Transverse colon (tissue), 4 donors: ENCODE measurements around the gene KRT222. TPM values are rescaled to one million over a fixed set of nuclear protein-coding genes. Genes with fewer than 3 reads are reported as not detected.

Source experiments
- DNase-seq: peaks from one replicate; pipeline ENCODE4 v3.0.0-alpha.2; 2019
- H3K27ac ChIP-seq, 4 donors: fragments of 200-600 bp; sonication (generic); 2 replicates each; pipeline ENCODE4 v1.5.1; 2016 to 2018; ENCODE audit warnings: inconsistent platforms in 4 of 4
- H3K27me3 ChIP-seq: fragments of 200-600 bp; sonication (generic); 2 replicates; pipeline ENCODE4 v1.5.1; 2017; ENCODE audit warnings: inconsistent platforms
- H3K36me3 ChIP-seq, 4 donors: fragments of 200-600 bp; sonication (generic); 2 replicates each; pipeline ENCODE4 v1.5.1; 2017 to 2019; ENCODE audit warnings: inconsistent platforms in 4 of 4
- H3K4me1 ChIP-seq, 4 donors: fragments of 200-600 bp; sonication (generic); 2 replicates each; pipeline ENCODE4 v1.5.1; 2017 to 2020; ENCODE audit warnings: inconsistent platforms in 4 of 4
- H3K4me3 ChIP-seq, 4 donors: fragments of 200-600 bp; sonication (generic); 1 replicate in 1 of 4; 2 replicates in 3 of 4; pipeline versions ENCODE4 v1.5.1 to v1.6.1; 2017 to 2019; ENCODE audit warnings: inconsistent platforms in 4 of 4
- H3K9me3 ChIP-seq, 2 donors: fragments of 200-600 bp; sonication (generic); 2 replicates each; pipeline ENCODE4 v1.5.1; 2017 to 2019; ENCODE audit warnings: inconsistent platforms in 2 of 2
- EP300 ChIP-seq: sonication (generic); formaldehyde crosslinking; IDR thresholded peaks from one replicate; pipeline ENCODE4 v1.6.1; 2017; ENCODE audit warnings: antibody characterized with exemption, low read depth
- POLR2A ChIP-seq: fragments of 450-650 bp; IDR thresholded peaks from one replicate; pipeline ENCODE4 v1.6.1; 2016; ENCODE audit warnings: antibody characterized with exemption, mild to moderate bottlenecking, moderate library complexity
- POLR2AphosphoS5 ChIP-seq, 3 donors: sonication (generic); formaldehyde crosslinking; IDR thresholded peaks; one replicate each; pipeline ENCODE4 v1.6.1; 2016; ENCODE audit warnings: antibody characterized with exemption in 3 of 3
- WGBS, 2 donors: methylation state at CpG; one replicate each; pipeline ENCODE4 v1.1.5; 2018; ENCODE audit warnings: low coverage in 1 of 2; 5-methylcytosine and 5-hydroxymethylcytosine counted together
- in situ Hi-C, 4 donors: fragments of 200-750 bp; cut with MboI; loops; one replicate each; pipeline versions ENCODE4 v1.15.0 to v1.15.1; 2017; ENCODE audit warnings: low sequenced_read_pairs in 3 of 4, low pct_ligation_motif_present in 1 of 4, low pct_unique_long_range_greater_than_20kb in 1 of 4
- intact Hi-C: fragments of 100-400 bp; cut with DNase I; formaldehyde crosslinking; loops from one replicate; pipeline ENCODE4 v1.15.1; 2023; ENCODE audit warnings: low total_unique reads
- total RNA-seq, 4 donors: library from RNA; depleted of rRNA; stranded (reverse); fragments of >200 nt; gene quantifications; one replicate each; pipeline ENCODE4 v1.1.0, GENCODE V29; 2016
- TF ChIP-seq, protein P1 (sequence below), 5 experiments: fragments of 200-600 bp in 3 of 5; fragments of 450-650 bp in 2 of 5; sonication (generic) in 3 of 5; IDR thresholded peaks; 1 replicate in 2 of 5; 2 replicates in 3 of 5; pipeline ENCODE4 v1.5.1; 2016 to 2017; ENCODE audit warnings: antibody characterized with exemption in 5 of 5, inconsistent platforms in 3 of 5, mild to moderate bottlenecking in 2 of 5, moderate library complexity in 1 of 5

KRT222 gene
- total RNA-seq, 4 donors from 2014 or later, result 0.27 to 0.48 TPM; not detected in 2

DNA sequence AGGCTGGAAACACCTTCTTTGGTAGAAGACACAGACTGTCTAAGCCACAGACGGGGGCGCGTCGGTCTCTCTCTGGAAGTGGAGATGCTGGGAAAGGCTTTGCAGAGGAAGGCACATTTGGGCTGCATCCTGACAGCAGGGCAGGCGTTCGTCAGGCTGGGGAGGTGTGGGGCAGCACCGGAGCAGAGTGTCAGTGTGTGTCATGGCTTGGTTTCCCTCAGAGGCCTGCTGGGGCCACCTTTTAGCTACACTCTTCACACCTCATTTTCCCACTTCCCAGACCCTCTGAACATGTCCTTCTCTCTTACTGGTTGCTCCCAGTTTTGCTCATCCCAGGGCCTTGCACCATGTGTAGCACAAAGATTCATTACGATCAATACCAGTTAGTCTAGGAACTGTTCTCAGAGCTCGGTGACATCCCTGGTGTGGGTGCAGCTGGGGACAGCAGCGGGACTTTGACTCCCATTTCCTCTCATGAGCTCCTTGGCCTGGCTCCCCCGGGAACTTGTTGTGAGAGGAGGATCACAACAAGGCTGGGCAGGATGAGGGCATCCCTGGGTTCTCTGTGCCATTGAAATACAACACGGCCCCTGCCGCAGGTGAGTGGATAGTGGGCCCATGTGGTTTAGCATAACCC lies 50.4 kb downstream of the KRT222 start:
- H3K4me1 ChIP-seq, result peaks cover 0 to 19% (median 10%) of the 10 kb centered on the region in 4 donors
- TF ChIP-seq POLR2AphosphoS5 (IDR thresholded peaks at IDR 0.05), result no peak
- no peak for TF ChIP-seq POLR2A
- TF ChIP-seq, protein P1, sequence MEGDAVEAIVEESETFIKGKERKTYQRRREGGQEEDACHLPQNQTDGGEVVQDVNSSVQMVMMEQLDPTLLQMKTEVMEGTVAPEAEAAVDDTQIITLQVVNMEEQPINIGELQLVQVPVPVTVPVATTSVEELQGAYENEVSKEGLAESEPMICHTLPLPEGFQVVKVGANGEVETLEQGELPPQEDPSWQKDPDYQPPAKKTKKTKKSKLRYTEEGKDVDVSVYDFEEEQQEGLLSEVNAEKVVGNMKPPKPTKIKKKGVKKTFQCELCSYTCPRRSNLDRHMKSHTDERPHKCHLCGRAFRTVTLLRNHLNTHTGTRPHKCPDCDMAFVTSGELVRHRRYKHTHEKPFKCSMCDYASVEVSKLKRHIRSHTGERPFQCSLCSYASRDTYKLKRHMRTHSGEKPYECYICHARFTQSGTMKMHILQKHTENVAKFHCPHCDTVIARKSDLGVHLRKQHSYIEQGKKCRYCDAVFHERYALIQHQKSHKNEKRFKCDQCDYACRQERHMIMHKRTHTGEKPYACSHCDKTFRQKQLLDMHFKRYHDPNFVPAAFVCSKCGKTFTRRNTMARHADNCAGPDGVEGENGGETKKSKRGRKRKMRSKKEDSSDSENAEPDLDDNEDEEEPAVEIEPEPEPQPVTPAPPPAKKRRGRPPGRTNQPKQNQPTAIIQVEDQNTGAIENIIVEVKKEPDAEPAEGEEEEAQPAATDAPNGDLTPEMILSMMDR (IDR thresholded peaks at IDR 0.05), result no peak
- TF ChIP-seq EP300, result no peak
- H3K27ac ChIP-seq, result no peak overlapping the region
- no peaks in the 10 kb centered on the region for H3K27me3 ChIP-seq
- in situ Hi-C loops, result loop anchor here (10.0 to 25.0 kb wide), 4 partner anchors 110 to 1048 kb away; partner anchors contain the start of genes KRT28 (in 3 of the 4) and KRT27 (in 2 of the 4)
- intact Hi-C loops, result no loop called here
- no peaks in the 10 kb centered on the region for H3K36me3 ChIP-seq
- DNase-seq, result no peak
- WGBS, 2 donors, result 80 to 100% methylated on average over 4 to 13 of the region's 13 CpGs
- H3K4me3 ChIP-seq, result no peak overlapping the region
- no peaks in the 10 kb centered on the region for H3K9me3 ChIP-seq

DNA sequence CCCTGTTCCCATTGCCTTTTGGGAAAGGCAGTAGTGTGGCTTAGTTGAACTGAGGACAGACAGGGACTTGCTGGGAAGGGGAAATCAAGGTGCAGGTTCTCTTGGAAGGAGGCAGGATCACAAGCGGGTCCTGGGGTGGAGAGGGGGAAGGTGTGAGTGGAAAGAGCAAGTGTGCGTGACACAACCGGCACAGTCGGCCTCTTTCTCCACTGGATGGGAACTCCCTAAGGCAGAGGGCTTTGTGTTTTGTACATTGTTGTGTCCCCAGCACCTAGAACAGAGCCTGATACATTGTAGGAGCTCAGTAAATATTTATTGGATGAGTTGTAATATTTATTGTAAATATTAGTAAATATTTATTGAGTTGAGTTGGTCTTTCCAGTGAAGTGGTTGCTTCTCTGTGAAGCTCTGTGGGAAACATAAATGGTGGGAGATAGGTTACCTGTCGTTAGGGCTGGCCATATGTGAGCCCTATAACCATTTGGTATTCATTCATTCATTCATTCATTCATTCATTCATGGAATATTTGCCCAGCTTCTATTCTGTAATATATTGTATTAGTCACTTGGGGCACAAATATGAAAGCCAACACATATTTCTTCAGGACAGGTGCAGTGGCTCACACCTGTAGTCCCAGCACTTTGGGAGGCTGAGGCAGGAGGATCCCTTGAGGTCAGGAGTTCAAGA lies 51.4 kb downstream of the KRT222 start:
- intact Hi-C loops (no loop called here), in situ Hi-C loops (loop anchor here (10.0 to 25.0 kb wide), 4 partner anchors 111 to 1049 kb away; partner anchors contain the start of genes KRT28 (in 3 of the 4) and KRT27 (in 2 of the 4))
- 89 to 100% methylated on average over 3 to 5 of the region's 5 CpGs for WGBS, 2 donors
- TF ChIP-seq POLR2AphosphoS5 (IDR thresholded peaks at IDR 0.05), result no peak
- TF ChIP-seq EP300, result no peak
- TF ChIP-seq, protein P1 (IDR thresholded peaks at IDR 0.05), result no peak
- TF ChIP-seq POLR2A, result no peak
- peaks cover 0 to 16% (median 4%) of the 10 kb centered on the region in 4 donors for H3K4me1 ChIP-seq
- no peak overlapping the region for H3K27ac ChIP-seq
- no peak overlapping the region for H3K4me3 ChIP-seq
- DNase-seq, result no peak
- no peaks in the 10 kb centered on the region for H3K27me3 ChIP-seq
- no peaks in the 10 kb centered on the region for H3K36me3 ChIP-seq
- no peaks in the 10 kb centered on the region for H3K9me3 ChIP-seq

DNA sequence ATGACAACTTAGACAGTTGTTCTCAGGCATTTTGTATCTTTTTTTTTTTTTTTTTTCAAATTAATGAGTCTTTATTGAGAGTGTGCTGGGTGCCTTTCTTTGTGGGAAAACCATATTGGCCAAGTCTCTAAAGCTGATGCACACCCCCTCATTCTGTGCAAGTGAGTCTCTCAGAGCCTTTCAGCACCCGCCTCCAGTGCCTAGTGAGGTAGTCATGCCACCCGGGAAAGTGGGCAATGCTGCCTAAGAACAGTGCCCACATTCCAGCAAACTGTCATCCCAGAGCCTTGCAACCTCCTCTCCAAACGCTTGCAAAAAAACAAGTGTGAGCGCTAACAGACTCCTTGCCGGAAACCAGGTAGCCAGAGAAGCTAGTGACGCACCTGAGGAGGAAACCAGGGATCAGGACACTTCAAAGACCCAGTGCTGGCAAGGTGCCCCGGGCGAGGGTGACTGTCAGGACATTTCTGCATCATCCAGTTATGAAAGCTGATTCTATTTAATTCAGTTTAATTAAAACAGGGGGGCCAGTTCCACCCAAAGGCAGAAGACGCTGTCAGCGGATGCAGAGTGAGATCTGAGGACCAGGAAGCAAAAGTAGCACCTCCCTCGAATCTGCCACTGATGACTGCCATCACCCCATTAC lies 52.3 kb downstream of the KRT222 start:
- H3K9me3 ChIP-seq, result no peaks in the 10 kb centered on the region
- H3K4me1 ChIP-seq, result peaks cover 0 to 14% (median 4%) of the 10 kb centered on the region in 4 donors
- H3K36me3 ChIP-seq, result no peaks in the 10 kb centered on the region
- WGBS, 2 donors, result 59 to 62% methylated on average over 6 to 11 of the region's 11 CpGs
- intact Hi-C loops, result no loop called here
- TF ChIP-seq EP300, result no peak
- TF ChIP-seq POLR2AphosphoS5 (IDR thresholded peaks at IDR 0.05), result no peak
- TF ChIP-seq, protein P1 (IDR thresholded peaks at IDR 0.05), result no peak
- no peak for TF ChIP-seq POLR2A
- no peak overlapping the region for H3K27ac ChIP-seq
- DNase-seq, result no peak
- in situ Hi-C loops, result loop anchor here (10.0 to 25.0 kb wide), 4 partner anchors 112 to 1050 kb away; partner anchors contain the start of genes KRT28 (in 3 of the 4) and KRT27 (in 2 of the 4)
- H3K27me3 ChIP-seq, result no peaks in the 10 kb centered on the region
- H3K4me3 ChIP-seq, result no peak overlapping the region
